ENCODE results near the gene DLG3.
A peak's percentile ranks its signal among the peaks of the same experiment; 100 is the strongest.
"Not testable (repeated sequence)": the region's sequence is repeated elsewhere in the genome, so short reads cannot be mapped to it uniquely, and the experiment has no call there.

The DLG3 gene

GRCh38 chrX:70444326-70444945 is at the start of gene DLG3:
Gene DLG3 (plus strand): TSS chrX:70444835. CDS start chrX:70445202, 367 bp downstream.
- DNase-seq: peak; percentile 45

DNA sequence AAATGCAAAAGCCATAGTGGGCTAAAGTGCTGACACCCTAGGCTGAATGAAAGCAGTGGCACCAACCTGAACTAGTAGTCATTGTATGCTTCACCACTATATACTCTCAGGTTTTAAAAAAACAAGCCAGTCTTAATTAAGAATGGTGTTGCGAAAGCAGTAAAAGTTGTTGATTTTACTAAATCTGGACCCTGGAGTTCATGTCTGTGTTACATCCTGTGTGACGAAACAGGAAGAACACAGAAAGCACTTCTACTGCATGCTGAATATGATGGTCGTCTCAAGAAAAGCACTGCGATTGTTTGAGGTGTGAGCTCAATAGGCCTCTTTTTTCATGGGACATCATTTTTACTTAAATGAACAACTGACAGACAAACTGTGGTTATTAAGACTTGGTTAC is 45.7 kb upstream of the DLG3 start:
- no peak for DNase-seq

- not testable (repeated sequence) for DNase-seq
Observed at GRCh38 chrX:70400181-70400580, 44.5 kb upstream of the DLG3 start.

DNA sequence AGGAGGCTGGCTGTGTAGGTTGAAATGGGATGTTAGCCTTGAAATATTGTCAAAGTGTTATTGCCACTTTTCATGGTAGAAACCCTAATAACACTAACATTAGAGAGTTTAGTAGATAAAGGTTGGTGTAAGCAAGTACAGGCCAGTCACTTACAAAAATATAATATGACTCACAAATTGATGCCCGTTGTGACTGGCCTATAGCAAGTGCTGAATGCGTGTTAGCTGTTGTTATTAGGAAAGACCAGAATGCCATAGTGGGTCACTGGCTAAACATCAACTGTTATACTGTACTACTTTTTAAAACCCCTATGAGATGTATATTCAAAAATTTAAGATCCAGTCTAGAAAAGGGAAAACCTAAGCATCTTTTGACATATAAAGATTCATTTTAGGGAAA is 41.9 kb upstream of the DLG3 start:
- no peak for DNase-seq

GRCh38 chrX:70405003-70405402 is 39.6 kb upstream of the DLG3 start:
- no peak for DNase-seq

DNA sequence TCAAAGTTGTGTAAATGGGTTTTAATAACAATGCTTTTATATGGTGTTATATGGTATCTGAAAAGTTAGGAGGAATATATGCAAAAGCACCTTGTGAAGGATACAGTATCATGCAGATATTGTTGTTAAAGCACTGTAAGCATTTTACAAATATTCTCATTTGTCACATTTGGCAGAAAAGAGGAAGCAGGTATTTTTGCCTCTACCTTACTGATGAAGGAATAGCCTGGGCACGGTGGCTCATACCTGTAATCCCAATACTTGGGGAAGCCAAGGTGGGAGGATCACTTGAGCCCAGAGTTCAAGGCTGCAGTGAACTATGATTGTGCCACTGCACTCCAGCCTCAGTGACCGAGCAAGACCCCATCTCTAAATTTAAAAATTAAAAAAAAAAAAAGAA is 33.7 kb upstream of the DLG3 start:
- no peak for DNase-seq

DNA sequence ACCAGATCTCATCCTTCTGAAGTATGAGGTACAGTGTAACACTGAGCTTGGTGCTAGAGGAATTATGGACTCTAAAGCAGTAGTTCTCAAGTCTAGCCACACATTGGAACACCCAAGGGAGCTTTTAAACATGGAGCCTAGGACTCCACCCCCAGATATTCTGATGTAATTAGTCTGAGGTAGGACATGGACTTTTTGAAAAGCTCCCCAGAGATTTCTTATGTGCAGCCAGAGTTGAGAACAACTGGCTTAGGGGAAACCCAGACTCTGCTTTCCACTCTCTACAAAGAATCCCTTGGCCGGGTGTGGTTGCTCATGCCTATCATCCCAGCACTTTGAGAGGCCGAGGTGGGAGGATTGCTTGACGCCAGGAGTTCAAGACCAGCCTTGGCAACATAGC is 33.2 kb upstream of the DLG3 start:
- DNase-seq: no peak

GRCh38 chrX:70421618-70422017 is 23.0 kb upstream of the DLG3 start:
- no peak for DNase-seq

- no peak for DNase-seq
Observed at GRCh38 chrX:70422851-70423341, 21.7 kb upstream of the DLG3 start, which contains the start of gene GDPD2. Gene GDPD2 (plus strand): TSS chrX:70423314. CDS start chrX:70424985, 1,671 bp downstream.

DNA sequence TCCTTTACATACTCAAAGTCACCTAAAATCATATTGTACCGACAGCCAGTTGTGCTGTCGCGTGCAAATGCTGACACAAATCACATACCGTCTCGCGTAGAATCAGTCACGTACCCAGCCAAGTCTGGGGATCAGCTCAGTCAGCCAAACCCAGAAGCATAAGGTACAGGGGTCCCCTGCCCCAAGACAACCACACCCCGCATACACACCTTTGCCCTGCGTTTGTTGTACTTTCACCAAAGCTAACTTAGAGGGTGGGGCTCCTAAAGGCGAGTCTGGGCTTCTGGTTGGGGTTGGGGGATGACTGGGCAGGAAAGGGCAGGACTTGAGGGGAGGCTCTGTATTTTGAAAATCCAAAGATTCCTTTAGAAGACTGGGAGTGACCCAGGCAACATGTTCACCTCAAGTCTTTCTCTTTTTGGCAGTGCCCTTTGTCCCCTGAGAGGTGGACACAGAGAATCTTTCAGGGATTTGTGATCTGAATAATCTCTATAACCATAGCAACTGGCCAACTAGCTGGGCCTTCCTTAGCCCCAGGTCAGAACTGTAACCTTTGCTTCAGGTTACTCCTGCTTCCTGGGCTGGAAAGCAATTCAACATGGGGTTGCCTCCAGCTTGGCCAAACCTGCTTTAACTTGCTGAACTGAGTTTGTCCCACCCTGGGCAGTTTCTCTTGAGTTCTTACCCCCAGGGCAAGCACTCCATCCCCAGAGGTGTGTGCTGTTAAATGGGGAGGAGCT is 20.5 kb upstream of the DLG3 start:
- DNase-seq: no peak

DNA sequence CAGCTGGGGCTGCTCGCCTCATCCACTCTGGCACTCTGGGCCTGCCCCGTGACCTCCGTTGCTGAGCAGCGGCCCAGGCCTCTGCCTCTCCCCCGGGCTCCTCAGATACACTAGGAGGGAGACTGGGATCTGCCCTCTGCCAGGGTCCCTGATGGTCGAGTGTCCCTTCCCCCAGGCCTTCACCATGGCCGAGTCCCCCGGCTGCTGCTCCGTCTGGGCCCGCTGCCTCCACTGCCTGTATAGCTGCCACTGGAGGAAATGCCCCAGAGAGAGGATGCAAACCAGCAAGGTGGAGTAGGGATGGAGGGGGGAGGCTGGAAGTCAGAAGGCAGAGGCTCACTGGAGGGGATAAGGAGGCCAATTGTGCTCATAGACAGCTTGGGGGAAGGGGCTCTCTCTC is 19.8 kb upstream of the DLG3 start:
- DNase-seq: no peak

GRCh38 chrX:70426286-70427278 is 18.1 kb upstream of the DLG3 start:
- DNase-seq: no peak

GRCh38 chrX:70427365-70427764 is 17.3 kb upstream of the DLG3 start:
- DNase-seq: no peak

- no peak for DNase-seq
Observed at GRCh38 chrX:70429759-70430158, 14.9 kb upstream of the DLG3 start.

- no peak for DNase-seq
Observed at GRCh38 chrX:70432936-70433847, 11.4 kb upstream of the DLG3 start.

DNA sequence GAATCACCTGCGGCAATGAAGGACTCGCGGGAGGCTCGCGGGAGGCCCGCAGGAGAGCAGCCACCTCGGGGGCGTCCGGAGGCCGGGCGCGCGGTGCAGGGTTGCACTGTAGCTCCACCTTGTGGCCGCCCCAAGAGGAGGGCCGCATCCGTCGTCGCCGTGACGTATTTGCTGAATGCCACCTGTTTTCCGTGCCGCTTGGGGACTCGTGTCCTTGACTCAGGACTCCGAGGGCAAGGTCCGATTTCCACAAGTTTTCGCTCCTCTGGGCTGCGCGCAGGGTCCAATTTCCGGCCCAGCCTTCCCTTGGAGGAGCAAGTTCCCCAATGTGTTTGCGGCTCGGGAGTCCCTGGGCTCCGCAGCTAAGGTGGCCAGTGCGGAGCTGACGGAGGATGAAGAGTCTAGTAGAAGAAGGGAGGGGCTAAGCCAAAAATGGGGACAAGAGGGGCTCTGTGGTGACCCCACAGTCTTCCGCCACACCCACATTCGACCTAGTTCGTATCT is 10.7 kb upstream of the DLG3 start:
- peak; percentile 79 for DNase-seq

GRCh38 chrX:70434352-70434866 is 10.2 kb upstream of the DLG3 start:
- peak; percentile 74 for DNase-seq

DNA sequence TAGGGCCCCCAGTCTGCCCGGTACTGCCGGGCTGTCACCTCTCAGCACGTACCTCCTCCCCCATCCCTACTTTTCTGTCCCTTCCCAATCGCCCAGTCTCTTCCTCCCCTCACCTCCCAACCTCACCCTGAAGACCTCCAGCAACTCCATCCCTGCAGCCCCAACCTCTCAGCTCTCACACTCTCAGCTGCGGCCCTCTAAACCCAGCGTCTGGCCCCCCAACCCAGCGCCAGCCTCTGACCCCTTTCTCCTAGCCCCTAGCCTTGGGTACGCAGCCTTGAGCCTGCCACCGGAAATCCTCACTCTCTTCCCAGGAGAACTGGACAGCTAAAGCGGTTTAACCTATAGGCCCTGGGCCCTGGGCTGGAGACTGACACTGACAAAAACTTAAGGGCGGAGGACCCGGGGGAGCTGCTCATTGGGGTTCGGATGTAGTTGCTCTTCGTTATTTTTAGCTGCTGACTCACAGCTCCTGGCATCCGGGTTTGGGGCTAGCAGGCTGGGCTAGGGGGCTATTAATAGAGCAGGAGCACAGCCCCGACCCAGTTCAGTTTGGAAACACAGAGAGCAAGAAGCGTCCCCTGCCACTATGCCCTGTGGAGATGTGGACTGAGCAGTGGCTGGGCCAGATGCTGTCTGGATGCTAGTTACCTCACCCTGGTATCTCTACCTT is 9.6 kb upstream of the DLG3 start:
- DNase-seq: peak; percentile 41

DNA sequence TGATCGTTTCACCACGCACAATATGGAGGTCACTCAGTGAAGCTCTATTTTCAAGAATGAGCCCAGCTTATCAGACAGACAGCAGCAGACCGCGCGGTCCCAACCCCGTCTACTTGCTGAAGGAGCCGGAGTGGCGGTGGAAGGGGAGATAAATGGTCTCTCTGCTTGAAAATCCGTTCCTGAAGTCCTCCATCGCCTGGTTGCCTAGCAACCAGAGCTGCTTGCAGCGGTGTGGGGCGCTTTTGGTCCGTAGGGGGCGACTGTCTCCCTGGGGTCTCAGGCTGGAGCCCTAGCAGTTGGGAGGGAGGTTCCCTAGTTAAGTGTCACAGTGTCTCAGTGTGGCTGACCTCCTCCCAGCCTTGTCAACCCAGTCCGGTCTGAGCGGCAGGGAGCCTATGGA is 8.3 kb upstream of the DLG3 start:
- DNase-seq: no peak

DNA sequence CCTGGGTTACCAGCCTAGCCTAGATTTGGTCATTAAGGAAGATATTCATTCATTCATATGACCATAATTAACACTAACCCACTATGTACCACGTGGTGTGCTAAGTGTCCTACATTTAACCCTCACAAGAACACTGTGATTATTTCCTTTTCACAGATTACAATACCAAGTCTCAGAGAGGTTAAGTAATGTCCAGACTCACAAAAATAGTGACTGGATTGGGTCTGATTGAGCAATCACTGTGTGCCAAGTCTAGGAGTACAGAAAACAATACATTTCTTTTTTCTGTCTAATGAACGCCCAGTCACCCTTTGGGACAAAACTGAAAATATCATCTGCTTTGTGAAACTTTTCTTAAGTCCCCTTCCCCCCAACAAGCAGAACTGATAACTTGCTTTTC is 7.6 kb upstream of the DLG3 start:
- no peak for DNase-seq

Data from CD4-positive, alpha-beta T cell treated with Interleukin-15 for 1 hour (primary cell).